ENCODE measurements around the gene SMARCB1.
A peak's percentile ranks its signal among the peaks of the same experiment; 100 is the strongest.
"Not testable (repeated sequence)": the region's sequence is repeated elsewhere in the genome, so short reads cannot be mapped to it uniquely, and the experiment has no call there.

SMARCB1 gene

GRCh38 chr22:23850136-23850611, 63.4 kb downstream of the SMARCB1 start:
- no peak for DNase-seq

GRCh38 chr22:23856721-23857605, 70.2 kb downstream of the SMARCB1 start:
- no peak for DNase-seq

GRCh38 chr22:23857606-23858483, 71.1 kb downstream of the SMARCB1 start, which contains the start of gene SLC2A11:
TSS of gene SLC2A11 (plus strand) at chr22:23857875. CDS start at chr22:23858000, 125 bp downstream.
- DNase-seq: peak; percentile 81

- DNase-seq: no peak
Observed at GRCh38 chr22:23858484-23858815, 71.7 kb downstream of the SMARCB1 start.

GRCh38 chr22:23859201-23859600, 72.4 kb downstream of the SMARCB1 start:
- DNase-seq: no peak

GRCh38 chr22:23860187-23860586, 73.4 kb downstream of the SMARCB1 start:
- not testable (repeated sequence) for DNase-seq

- DNase-seq: no peak
Observed at GRCh38 chr22:23862103-23862502, 75.3 kb downstream of the SMARCB1 start.

- not testable (repeated sequence) for DNase-seq
Observed at GRCh38 chr22:23864499-23865154, 77.9 kb downstream of the SMARCB1 start.

- no peak for DNase-seq
Observed at GRCh38 chr22:23868580-23868979, 81.8 kb downstream of the SMARCB1 start.

- no peak for DNase-seq
Observed at GRCh38 chr22:23874871-23875270, 88.1 kb downstream of the SMARCB1 start.

- no peak for DNase-seq
Observed at GRCh38 chr22:23875801-23876200, 89.0 kb downstream of the SMARCB1 start.

- no peak for DNase-seq
Observed at GRCh38 chr22:23877566-23877965, 90.8 kb downstream of the SMARCB1 start.

- DNase-seq: no peak
Observed at GRCh38 chr22:23878219-23878618, 91.5 kb downstream of the SMARCB1 start.

GRCh38 chr22:23882370-23882769, 95.6 kb downstream of the SMARCB1 start:
- DNase-seq: no peak

- no peak for DNase-seq
Observed at GRCh38 chr22:23883658-23884057, 96.9 kb downstream of the SMARCB1 start.

- no peak for DNase-seq
Observed at GRCh38 chr22:23884140-23884539, 97.4 kb downstream of the SMARCB1 start.

Measured in cortex of kidney (tissue), 1 donor.